GM04503 (cell line): ENCODE measurements around the gene ACTG1.

ENCODE experiments used
- DNase-seq: peaks from one replicate; pipeline ENCODE4 v3.0.0-alpha.2; 2012; ENCODE audit warnings: low read depth

Gene ACTG1

GRCh38 chr17:81462506-81463125 is 50.0 kb downstream of the ACTG1 start:
- DNase-seq: no peak

GRCh38 chr17:81461607-81462500 is 50.7 kb downstream of the ACTG1 start:
- DNase-seq: no peak

- DNase-seq: no peak
These were observed 51.6 kb downstream of the ACTG1 start for GRCh38 chr17:81460856-81461460.
